ENCODE data around the gene L3MBTL2. TPM values are rescaled to one million over a fixed set of nuclear protein-coding genes. Genes with fewer than 3 reads are reported as not detected.
A peak's percentile ranks its signal among the peaks of the same experiment; 100 is the strongest.
"Not testable (repeated sequence)": the region's sequence is repeated elsewhere in the genome, so short reads cannot be mapped to it uniquely, and the experiment has no call there.

L3MBTL2 gene
- 10 to 100 TPM; 19.4 to 22.3 TPM for total RNA-seq

DNA sequence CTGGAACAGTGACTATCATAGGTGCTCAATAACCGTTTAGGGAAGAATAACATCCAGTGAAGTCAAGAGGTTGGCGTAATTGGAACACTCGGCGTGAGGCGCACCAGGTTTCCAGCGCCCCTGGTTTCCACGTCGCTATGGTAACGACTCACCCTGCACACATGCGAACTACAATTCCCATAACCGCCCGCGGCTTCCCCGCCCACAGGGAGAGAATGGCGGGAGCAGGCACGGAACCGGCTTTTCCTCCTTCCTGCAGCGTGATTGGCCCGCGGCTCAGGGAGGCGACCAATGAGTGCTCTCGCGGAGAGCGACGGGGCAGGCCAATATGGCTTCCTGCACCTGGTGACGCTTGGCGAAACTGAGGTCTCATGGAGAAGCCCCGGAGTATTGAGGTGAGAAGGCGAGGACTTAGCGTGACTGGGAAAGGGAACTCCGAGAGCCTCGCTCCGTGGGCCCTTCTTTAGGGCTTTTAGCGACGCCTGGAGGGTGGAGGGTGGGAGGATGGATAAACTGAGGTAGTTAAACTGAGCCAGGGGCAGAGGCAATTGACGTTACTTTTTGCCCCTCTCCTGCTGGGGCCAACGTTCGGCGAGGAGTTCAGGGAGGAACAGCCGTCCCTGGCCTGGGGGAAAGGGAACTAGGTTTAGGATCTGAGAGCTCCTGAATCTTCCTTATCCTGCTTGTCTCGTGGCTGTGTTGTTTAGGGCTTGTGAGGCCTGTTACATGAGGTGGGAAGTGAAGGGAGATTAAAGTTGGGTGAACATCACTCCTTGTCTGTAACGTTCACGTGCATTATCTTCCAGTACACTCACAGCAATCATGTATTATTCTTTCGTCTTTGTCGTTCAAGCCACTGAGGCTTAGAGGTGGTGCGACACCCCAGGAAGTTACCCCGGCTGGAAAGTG, at the start of gene L3MBTL2:
TSS of gene L3MBTL2 (plus strand) at position 321 of the 909 bp plus-strand sequence. CDS start at position 372, 51 bp downstream.
- H3K4me3 Mint-ChIP-seq: peak within 1 kb of the TSS; percentile 88
- CTCF ChIA-PET: no interaction called here
- H3K27ac Mint-ChIP-seq: peak within 1 kb of the TSS; percentile 86
- H3K9me3 Mint-ChIP-seq: no peaks in the 10 kb centered on the region
- intact Hi-C loops (cut with micrococcal nuclease): loop anchor here (1.0 kb wide), 7 partner anchors 12 to 416 kb away; partner anchors contain the start of genes ACO2, DESI1, RANGAP1 and RBX1
- H3K27me3 Mint-ChIP-seq (ENCODE audit: low read depth): no peaks in the 10 kb centered on the region
- H3K4me1 Mint-ChIP-seq (ENCODE audit: low read depth): peaks cover 33% of the 10 kb centered on the region
- peaks cover 9% of the 10 kb centered on the region for H3K36me3 Mint-ChIP-seq (ENCODE audit: low read depth)
- peak; percentile 99 for DNase-seq

DNA sequence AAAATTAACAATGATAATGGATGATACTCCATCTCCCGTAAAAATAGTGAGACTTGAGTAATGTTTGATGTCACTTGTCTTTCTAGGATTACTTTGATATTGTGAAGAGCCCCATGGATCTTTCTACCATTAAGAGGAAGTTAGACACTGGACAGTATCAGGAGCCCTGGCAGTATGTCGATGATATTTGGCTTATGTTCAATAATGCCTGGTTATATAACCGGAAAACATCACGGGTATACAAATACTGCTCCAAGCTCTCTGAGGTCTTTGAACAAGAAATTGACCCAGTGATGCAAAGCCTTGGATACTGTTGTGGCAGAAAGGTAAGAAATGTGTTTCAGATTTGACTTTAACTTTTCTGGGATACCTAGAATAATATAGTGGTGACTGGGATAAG, 48.0 kb upstream of the L3MBTL2 start:
- Mint-ChIP-seq H3K27ac (no peak overlapping the region), H3K27me3 (ENCODE audit: low read depth) (no peaks in the 10 kb centered on the region), H3K4me3 (no peak overlapping the region), H3K36me3 (ENCODE audit: low read depth) (peaks cover 52% of the 10 kb centered on the region), H3K4me1 (ENCODE audit: low read depth) (peaks cover 4% of the 10 kb centered on the region), H3K9me3 (no peaks in the 10 kb centered on the region)
- intact Hi-C loops (cut with micrococcal nuclease): no loop called here
- no peak for DNase-seq
- CTCF ChIA-PET: no interaction called here

DNA sequence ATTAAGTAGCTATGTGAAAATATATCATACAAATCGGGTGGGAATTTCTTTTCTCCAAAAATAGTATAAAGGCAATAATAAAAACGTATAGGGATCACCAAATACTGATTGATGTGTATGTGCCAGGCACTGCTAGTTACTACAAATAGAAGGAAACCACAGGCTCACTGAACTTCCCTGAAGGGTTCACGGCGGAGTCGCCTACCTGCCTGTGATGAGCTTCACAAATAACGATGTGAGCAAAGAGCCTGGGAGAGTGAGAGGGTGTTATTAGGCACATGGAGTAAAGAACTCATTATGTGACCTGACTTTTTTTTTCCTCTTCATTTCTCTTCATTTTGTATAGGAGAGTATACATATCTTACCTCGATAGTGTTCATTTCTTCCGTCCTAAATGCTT, 36.0 kb upstream of the L3MBTL2 start:
- peaks cover 27% of the 10 kb centered on the region for H3K36me3 Mint-ChIP-seq (ENCODE audit: low read depth)
- no peak for DNase-seq
- H3K4me3 Mint-ChIP-seq: no peak overlapping the region
- H3K27me3 Mint-ChIP-seq (ENCODE audit: low read depth): no peaks in the 10 kb centered on the region
- peak overlapping the region; percentile 6 for H3K27ac Mint-ChIP-seq
- CTCF ChIA-PET: no interaction called here
- H3K4me1 Mint-ChIP-seq (ENCODE audit: low read depth): peaks cover 6% of the 10 kb centered on the region
- H3K9me3 Mint-ChIP-seq: no peaks in the 10 kb centered on the region
- intact Hi-C loops (cut with micrococcal nuclease): no loop called here

DNA sequence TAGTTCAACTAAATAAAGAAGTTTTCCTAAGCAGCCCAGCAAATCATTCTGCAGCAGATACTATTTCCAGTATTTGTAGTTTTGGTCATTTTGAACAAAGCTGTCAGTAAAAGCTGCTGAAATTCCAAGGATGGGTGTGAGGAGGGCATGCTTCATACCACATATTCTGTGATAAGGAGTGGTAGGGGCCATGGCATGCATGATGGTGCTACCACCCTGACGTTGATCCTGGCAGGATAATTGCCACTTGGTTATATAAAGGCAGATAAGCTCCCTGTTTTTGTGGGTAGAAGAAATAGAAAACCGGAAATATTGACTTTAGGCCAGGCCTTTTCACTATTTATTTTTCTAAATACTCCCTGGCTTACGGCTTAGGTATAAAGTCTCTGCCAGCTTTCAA, 33.1 kb upstream of the L3MBTL2 start:
- no peaks in the 10 kb centered on the region for H3K27me3 Mint-ChIP-seq (ENCODE audit: low read depth)
- no peak for DNase-seq
- no peaks in the 10 kb centered on the region for H3K9me3 Mint-ChIP-seq
- peaks cover 19% of the 10 kb centered on the region for H3K4me1 Mint-ChIP-seq (ENCODE audit: low read depth)
- intact Hi-C loops (cut with micrococcal nuclease): no loop called here
- H3K36me3 Mint-ChIP-seq (ENCODE audit: low read depth): peaks cover 38% of the 10 kb centered on the region
- H3K27ac Mint-ChIP-seq: no peak overlapping the region
- no peak overlapping the region for H3K4me3 Mint-ChIP-seq
- CTCF ChIA-PET: interaction anchor here (0.8 kb wide), 1 partner anchor 66 kb away, joined by 3 read pairs; no protein-coding TSS in a partner anchor

DNA sequence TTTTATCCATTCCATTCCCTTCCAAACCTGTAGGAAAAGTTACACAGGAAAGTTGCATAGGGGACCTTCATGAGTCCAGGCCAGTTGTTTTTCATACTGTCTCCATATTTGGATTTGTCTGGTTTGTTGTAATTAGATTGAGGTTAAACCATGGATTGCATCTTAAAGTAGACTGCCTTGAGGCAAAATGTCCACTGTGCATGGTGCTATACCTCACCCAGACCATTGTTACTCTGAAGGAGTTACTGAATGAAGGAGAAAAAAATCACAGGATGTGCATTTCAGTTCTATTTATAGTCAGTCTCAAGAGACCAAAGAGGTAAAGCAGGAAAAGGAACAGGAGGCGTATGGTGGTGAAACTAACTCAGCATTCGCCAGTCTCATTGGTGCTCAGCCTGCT, 29.6 kb upstream of the L3MBTL2 start:
- CTCF ChIA-PET: interaction anchor here (0.7 kb wide), 1 partner anchor 65 kb away, joined by 3 read pairs; no protein-coding TSS in a partner anchor
- H3K27me3 Mint-ChIP-seq (ENCODE audit: low read depth): no peaks in the 10 kb centered on the region
- H3K4me1 Mint-ChIP-seq (ENCODE audit: low read depth): peaks cover 19% of the 10 kb centered on the region

DNA sequence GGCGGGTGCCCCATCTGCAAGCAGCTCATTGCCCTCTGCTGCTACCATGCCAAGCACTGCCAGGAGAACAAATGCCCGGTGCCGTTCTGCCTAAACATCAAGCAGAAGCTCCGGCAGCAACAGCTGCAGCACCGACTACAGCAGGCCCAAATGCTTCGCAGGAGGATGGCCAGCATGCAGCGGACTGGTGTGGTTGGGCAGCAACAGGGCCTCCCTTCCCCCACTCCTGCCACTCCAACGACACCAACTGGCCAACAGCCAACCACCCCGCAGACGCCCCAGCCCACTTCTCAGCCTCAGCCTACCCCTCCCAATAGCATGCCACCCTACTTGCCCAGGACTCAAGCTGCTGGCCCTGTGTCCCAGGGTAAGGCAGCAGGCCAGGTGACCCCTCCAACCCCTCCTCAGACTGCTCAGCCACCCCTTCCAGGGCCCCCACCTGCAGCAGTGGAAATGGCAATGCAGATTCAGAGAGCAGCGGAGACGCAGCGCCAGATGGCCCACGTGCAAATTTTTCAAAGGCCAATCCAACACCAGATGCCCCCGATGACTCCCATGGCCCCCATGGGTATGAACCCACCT, 28.0 kb upstream of the L3MBTL2 start:
- peaks cover 19% of the 10 kb centered on the region for H3K4me1 Mint-ChIP-seq (ENCODE audit: low read depth)

More for the DNA sequence above, 29.6 kb upstream of the L3MBTL2 start:
- H3K4me3 Mint-ChIP-seq: no peak overlapping the region
- DNase-seq: no peak
- H3K27ac Mint-ChIP-seq: no peak overlapping the region
- intact Hi-C loops (cut with micrococcal nuclease): no loop called here
- H3K9me3 Mint-ChIP-seq: no peaks in the 10 kb centered on the region
- peaks cover 37% of the 10 kb centered on the region for H3K36me3 Mint-ChIP-seq (ENCODE audit: low read depth)

DNA sequence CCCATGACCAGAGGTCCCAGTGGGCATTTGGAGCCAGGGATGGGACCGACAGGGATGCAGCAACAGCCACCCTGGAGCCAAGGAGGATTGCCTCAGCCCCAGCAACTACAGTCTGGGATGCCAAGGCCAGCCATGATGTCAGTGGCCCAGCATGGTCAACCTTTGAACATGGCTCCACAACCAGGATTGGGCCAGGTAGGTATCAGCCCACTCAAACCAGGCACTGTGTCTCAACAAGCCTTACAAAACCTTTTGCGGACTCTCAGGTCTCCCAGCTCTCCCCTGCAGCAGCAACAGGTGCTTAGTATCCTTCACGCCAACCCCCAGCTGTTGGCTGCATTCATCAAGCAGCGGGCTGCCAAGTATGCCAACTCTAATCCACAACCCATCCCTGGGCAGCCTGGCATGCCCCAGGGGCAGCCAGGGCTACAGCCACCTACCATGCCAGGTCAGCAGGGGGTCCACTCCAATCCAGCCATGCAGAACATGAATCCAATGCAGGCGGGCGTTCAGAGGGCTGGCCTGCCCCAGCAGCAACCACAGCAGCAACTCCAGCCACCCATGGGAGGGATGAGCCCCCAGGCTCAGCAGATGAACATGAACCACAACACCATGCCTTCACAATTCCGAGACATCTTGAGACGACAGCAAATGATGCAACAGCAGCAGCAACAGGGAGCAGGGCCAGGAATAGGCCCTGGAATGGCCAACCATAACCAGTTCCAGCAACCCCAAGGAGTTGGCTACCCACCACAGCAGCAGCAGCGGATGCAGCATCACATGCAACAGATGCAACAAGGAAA, 27.3 kb upstream of the L3MBTL2 start:
- CTCF ChIA-PET: no interaction called here
- Mint-ChIP-seq H3K27me3 (ENCODE audit: low read depth) (no peaks in the 10 kb centered on the region), H3K36me3 (ENCODE audit: low read depth) (peaks cover 37% of the 10 kb centered on the region), H3K9me3 (no peaks in the 10 kb centered on the region), H3K4me3 (no peak overlapping the region), H3K4me1 (ENCODE audit: low read depth) (peaks cover 19% of the 10 kb centered on the region), H3K27ac (peak overlapping the region; percentile 1)
- no peak for DNase-seq
- intact Hi-C loops (cut with micrococcal nuclease): no loop called here

More for the DNA sequence above, 28.0 kb upstream of the L3MBTL2 start:
- no peak overlapping the region for H3K27ac Mint-ChIP-seq
- CTCF ChIA-PET: no interaction called here
- no peak for DNase-seq
- no peaks in the 10 kb centered on the region for H3K27me3 Mint-ChIP-seq (ENCODE audit: low read depth)
- intact Hi-C loops (cut with micrococcal nuclease): no loop called here
- no peak overlapping the region for H3K4me3 Mint-ChIP-seq
- peaks cover 37% of the 10 kb centered on the region for H3K36me3 Mint-ChIP-seq (ENCODE audit: low read depth)
- no peaks in the 10 kb centered on the region for H3K9me3 Mint-ChIP-seq

DNA sequence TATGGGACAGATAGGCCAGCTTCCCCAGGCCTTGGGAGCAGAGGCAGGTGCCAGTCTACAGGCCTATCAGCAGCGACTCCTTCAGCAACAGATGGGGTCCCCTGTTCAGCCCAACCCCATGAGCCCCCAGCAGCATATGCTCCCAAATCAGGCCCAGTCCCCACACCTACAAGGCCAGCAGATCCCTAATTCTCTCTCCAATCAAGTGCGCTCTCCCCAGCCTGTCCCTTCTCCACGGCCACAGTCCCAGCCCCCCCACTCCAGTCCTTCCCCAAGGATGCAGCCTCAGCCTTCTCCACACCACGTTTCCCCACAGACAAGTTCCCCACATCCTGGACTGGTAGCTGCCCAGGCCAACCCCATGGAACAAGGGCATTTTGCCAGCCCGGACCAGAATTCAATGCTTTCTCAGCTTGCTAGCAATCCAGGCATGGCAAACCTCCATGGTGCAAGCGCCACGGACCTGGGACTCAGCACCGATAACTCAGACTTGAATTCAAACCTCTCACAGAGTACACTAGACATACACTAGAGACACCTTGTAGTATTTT, 26.6 kb upstream of the L3MBTL2 start:
- intact Hi-C loops (cut with micrococcal nuclease): no loop called here
- H3K9me3 Mint-ChIP-seq: no peaks in the 10 kb centered on the region
- no peak for DNase-seq
- H3K4me3 Mint-ChIP-seq: no peak overlapping the region
- H3K36me3 Mint-ChIP-seq (ENCODE audit: low read depth): peaks cover 32% of the 10 kb centered on the region
- CTCF ChIA-PET: no interaction called here
- peak overlapping the region; percentile 42 for H3K27ac Mint-ChIP-seq
- H3K27me3 Mint-ChIP-seq (ENCODE audit: low read depth): no peaks in the 10 kb centered on the region
- H3K4me1 Mint-ChIP-seq (ENCODE audit: low read depth): peaks cover 17% of the 10 kb centered on the region

DNA sequence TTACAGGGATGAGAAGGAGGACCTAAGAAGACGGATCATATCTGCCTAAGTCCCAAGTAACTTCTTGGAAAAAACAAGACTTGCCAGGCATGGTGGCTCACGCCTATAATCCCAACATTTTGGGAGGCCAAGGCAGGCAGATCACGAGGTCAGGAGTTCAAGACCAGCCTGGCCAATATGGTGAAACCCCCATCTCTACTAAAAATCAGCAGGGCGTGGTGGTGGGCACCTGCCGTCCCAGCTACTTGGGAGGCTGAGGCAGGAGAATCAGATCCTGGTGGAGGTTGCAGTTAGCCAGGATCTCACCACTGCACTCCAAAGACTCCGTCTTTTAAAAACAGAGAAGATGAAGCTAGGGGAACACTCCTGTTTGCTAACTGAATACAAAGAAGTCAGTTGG, 24.8 kb upstream of the L3MBTL2 start:
- DNase-seq; H3K27me3 Mint-ChIP-seq (ENCODE audit: low read depth); H3K27ac Mint-ChIP-seq; H3K9me3 Mint-ChIP-seq; intact Hi-C loops (cut with micrococcal nuclease); H3K4me3 Mint-ChIP-seq; H3K4me1 Mint-ChIP-seq (ENCODE audit: low read depth): not testable (repeated sequence)
- H3K36me3 Mint-ChIP-seq (ENCODE audit: low read depth): peaks cover 23% of the 10 kb centered on the region
- CTCF ChIA-PET: interaction anchor here (1.1 kb wide), 1 partner anchor 19 kb away, joined by 3 read pairs; no protein-coding TSS in a partner anchor

DNA sequence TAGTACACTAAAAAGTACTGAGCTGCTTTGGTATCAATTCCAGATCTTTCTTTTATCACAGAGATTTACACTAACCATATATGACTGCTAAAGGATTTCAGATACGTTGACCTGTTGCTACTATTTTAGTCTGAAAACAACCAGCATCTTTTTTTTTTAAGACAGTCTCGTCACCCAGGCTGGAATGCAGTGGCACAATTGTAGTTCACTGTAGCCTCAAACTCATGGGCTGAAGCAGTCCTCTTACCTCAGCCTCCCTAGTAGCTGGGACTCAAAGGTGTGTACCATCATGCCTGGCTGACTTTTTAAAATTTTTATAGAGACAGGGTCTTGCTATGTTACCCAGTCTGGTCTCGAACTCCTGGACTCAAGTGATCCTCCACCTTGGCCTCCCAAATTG, 24.2 kb upstream of the L3MBTL2 start:
- CTCF ChIA-PET: interaction anchor here (0.6 to 1.1 kb wide), 2 partner anchors 18 to 98 kb away, joined by 3 read pairs; no protein-coding TSS in a partner anchor

DNA sequence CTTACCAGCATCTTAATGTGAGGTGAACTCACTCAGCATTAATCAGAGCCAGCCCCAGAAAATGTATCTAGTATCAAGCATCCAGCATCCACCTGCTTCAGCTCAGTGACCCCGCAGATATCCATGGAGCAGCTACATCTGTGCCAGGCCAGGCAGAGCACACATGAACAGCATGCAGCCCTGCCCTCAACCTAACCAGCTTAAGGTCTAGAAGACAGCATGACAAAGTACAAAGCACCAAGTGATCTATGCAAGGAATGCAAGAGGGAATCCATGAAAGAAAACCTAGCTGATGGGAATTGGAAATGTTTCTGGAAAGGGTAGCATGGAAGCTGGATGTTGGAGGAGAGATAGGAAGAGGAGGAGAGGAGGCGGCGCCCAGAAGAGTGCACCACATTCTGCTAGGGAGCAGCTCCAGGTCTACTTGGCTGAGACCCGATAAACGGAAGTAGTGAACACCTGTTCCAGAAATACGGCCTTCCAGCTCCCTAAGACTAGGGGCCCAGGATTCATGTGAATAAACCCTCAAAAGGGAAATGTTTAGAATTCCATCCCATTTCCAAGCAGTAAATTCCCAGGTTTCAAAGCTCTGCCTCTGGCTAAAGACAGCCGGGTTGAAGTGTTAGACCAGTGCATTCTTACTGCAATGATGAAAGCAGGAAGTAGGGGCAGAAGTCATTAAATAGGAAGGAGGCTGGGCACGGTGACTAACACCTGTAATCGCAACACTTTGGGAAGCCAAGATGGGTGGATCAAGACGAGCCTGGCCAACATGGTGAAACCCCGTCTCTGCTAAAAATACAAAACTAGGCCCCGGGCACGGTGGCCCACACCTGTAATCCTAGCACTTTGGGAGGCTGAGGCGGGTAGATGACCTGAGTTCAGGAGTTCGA, 23.5 kb upstream of the L3MBTL2 start:
- intact Hi-C loops (cut with micrococcal nuclease): no loop called here

More for the DNA sequence above, 24.2 kb upstream of the L3MBTL2 start:
- H3K27ac Mint-ChIP-seq: no peak overlapping the region
- no peaks in the 10 kb centered on the region for H3K9me3 Mint-ChIP-seq
- intact Hi-C loops (cut with micrococcal nuclease): no loop called here
- H3K36me3 Mint-ChIP-seq (ENCODE audit: low read depth): peaks cover 23% of the 10 kb centered on the region
- no peak overlapping the region for H3K4me3 Mint-ChIP-seq
- no peaks in the 10 kb centered on the region for H3K4me1 Mint-ChIP-seq (ENCODE audit: low read depth)
- no peaks in the 10 kb centered on the region for H3K27me3 Mint-ChIP-seq (ENCODE audit: low read depth)
- DNase-seq: no peak

More for the DNA sequence above, 23.5 kb upstream of the L3MBTL2 start:
- H3K9me3 Mint-ChIP-seq: no peaks in the 10 kb centered on the region
- CTCF ChIA-PET: interaction anchor here (0.6 to 1.1 kb wide), 2 partner anchors 17 to 98 kb away, joined by 3 read pairs; no protein-coding TSS in a partner anchor
- DNase-seq: no peak
- no peaks in the 10 kb centered on the region for H3K4me1 Mint-ChIP-seq (ENCODE audit: low read depth)
- no peak overlapping the region for H3K27ac Mint-ChIP-seq
- H3K36me3 Mint-ChIP-seq (ENCODE audit: low read depth): peaks cover 18% of the 10 kb centered on the region
- H3K27me3 Mint-ChIP-seq (ENCODE audit: low read depth): no peaks in the 10 kb centered on the region
- no peak overlapping the region for H3K4me3 Mint-ChIP-seq
